ENCODE results near the gene LBHD2.
A peak's percentile ranks its signal among the peaks of the same experiment; 100 is the strongest.

The LBHD2 gene

GRCh38 chr14:103126088-103126872 lies 42.3 kb downstream of the LBHD2 start:
- peaks cover 38 to 42% of the 10 kb centered on the region in 2 experiments for H3K36me3 ChIP-seq (ENCODE audit: control insufficient read depth in 1 of 2, insufficient read depth in 2 of 2, low read depth in 1 of 2, low read length in 2 of 2)
- H4K8ac ChIP-seq (ENCODE audit: low read length), result no peak overlapping the region
- no peaks in the 10 kb centered on the region for H3K9me3 ChIP-seq (ENCODE audit: control insufficient read depth, low read length)
- peak overlapping the region; percentile 84 for H3K9ac ChIP-seq (ENCODE audit: low read length)
- H3K18ac ChIP-seq (ENCODE audit: low read depth in 1 of 2, low read length in 2 of 2), result peak overlapping the region; percentile 30 to 43
- H2AFZ ChIP-seq (ENCODE audit: low read depth, low read length), result no peak overlapping the region
- no peak overlapping the region for H3K27ac ChIP-seq (ENCODE audit: low read length, poor library complexity, severe bottlenecking)
- H2BK12ac ChIP-seq (ENCODE audit: low read length in 2 of 2), result no peak overlapping the region
- WGBS, result 79% methylated on average over 22 of the region's 22 CpGs
- DNase-seq, result no peak
- H3K4me1 ChIP-seq (ENCODE audit: control insufficient read depth, insufficient read depth, low read depth, low read length), result peaks cover 96% of the 10 kb centered on the region
- peak overlapping the region; percentile 41 for H2AK5ac ChIP-seq (ENCODE audit: low read length, severe bottlenecking)
- H3K4ac ChIP-seq (ENCODE audit: low read depth in 1 of 2, low read length in 2 of 2), result no peak overlapping the region
- H4K91ac ChIP-seq (ENCODE audit: low read length), result no peak overlapping the region
- peak overlapping the region; percentile 60 for H3K4me2 ChIP-seq (ENCODE audit: low read length, poor library complexity, severe bottlenecking)
- no peaks in the 10 kb centered on the region for H3K27me3 ChIP-seq (ENCODE audit: control insufficient read depth in 1 of 2, insufficient read depth in 1 of 2, low read length in 2 of 2)
- no peak overlapping the region for H3K14ac ChIP-seq (ENCODE audit: low read length in 2 of 2)
- H2BK5ac ChIP-seq (ENCODE audit: low read depth, low read length, poor library complexity, severe bottlenecking), result no peak overlapping the region
- H3K4me3 ChIP-seq (ENCODE audit: insufficient read depth in 1 of 2, low read depth in 1 of 2, low read length in 2 of 2), result peak overlapping the region; percentile 32 to 91
- no peak overlapping the region for H3K23ac ChIP-seq (ENCODE audit: low read length in 2 of 2)
- H3K79me1 ChIP-seq (replicated peaks; ENCODE audit: low read length, poor library complexity, severe bottlenecking), result peaks cover 15% of the 10 kb centered on the region
- H2BK15ac ChIP-seq (ENCODE audit: low read depth, poor library complexity, severe bottlenecking), result peak overlapping the region; percentile 20
- H2BK120ac ChIP-seq (ENCODE audit: low read depth, low read length), result no peak overlapping the region

DNA sequence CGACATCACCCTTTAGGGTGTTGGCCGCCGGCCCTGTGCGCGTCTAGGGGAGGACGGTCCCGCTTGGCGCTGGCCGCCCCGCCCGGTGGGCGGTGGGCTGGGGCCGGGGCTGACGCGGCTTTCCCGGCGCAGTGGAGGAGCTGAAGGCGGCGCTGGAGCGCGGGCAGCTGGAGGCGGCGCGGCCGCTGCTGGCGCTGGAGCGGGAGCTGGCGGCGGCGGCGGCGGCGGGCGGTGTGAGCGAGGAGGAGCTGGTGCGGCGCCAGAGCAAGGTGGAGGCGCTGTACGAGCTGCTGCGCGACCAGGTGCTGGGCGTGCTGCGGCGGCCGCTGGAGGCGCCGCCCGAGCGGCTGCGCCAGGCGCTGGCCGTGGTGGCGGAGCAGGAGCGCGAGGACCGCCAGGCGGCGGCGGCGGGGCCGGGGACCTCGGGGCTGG lies 42.9 kb downstream of the LBHD2 start:
- Histone ChIP-seq H3K79me1 (replicated peaks; ENCODE audit: low read length, poor library complexity, severe bottlenecking) (peaks cover 16% of the 10 kb centered on the region), H3K27me3 (ENCODE audit: control insufficient read depth in 1 of 2, insufficient read depth in 1 of 2, low read length in 2 of 2) (no peaks in the 10 kb centered on the region), H2BK12ac (ENCODE audit: low read length in 2 of 2) (no peak overlapping the region), H2AFZ (ENCODE audit: low read depth, low read length) (no peak overlapping the region), H2AK5ac (ENCODE audit: low read length, severe bottlenecking) (peak overlapping the region; percentile 28), H2BK5ac (ENCODE audit: low read depth, low read length, poor library complexity, severe bottlenecking) (no peak overlapping the region), H3K14ac (ENCODE audit: low read length in 2 of 2) (no peak overlapping the region), H2BK15ac (ENCODE audit: low read depth, poor library complexity, severe bottlenecking) (peak overlapping the region; percentile 20), H2BK120ac (ENCODE audit: low read depth, low read length) (no peak overlapping the region), H3K23ac (ENCODE audit: low read length in 2 of 2) (no peak overlapping the region), H3K4me2 (ENCODE audit: low read length, poor library complexity, severe bottlenecking) (peak overlapping the region; percentile 60), H4K8ac (ENCODE audit: low read length) (no peak overlapping the region), H3K36me3 (ENCODE audit: control insufficient read depth in 1 of 2, insufficient read depth in 2 of 2, low read depth in 1 of 2, low read length in 2 of 2) (peaks cover 44 to 49% of the 10 kb centered on the region in 2 experiments), H3K9me3 (ENCODE audit: control insufficient read depth, low read length) (no peaks in the 10 kb centered on the region), H3K18ac (ENCODE audit: low read depth in 1 of 2, low read length in 2 of 2) (peak overlapping the region; percentile 30 to 43), H3K27ac (ENCODE audit: low read length, poor library complexity, severe bottlenecking) (no peak overlapping the region), H3K4me3 (ENCODE audit: insufficient read depth in 1 of 2, low read depth in 1 of 2, low read length in 2 of 2) (peak overlapping the region; percentile 32 to 91), H3K4me1 (ENCODE audit: control insufficient read depth, insufficient read depth, low read depth, low read length) (peaks cover 96% of the 10 kb centered on the region), H3K9ac (ENCODE audit: low read length) (peak overlapping the region; percentile 84), H3K4ac (ENCODE audit: low read depth in 1 of 2, low read length in 2 of 2) (peak overlapping the region in 1 of 2 experiments; percentile 17), H4K91ac (ENCODE audit: low read length) (no peak overlapping the region)
- WGBS, result 5% methylated on average over 46 of the region's 62 CpGs
- no peak for DNase-seq

- H3K4me3 ChIP-seq (ENCODE audit: insufficient read depth in 1 of 2, low read depth in 1 of 2, low read length in 2 of 2), result peak overlapping the region; percentile 8 to 54
- H2AFZ ChIP-seq (ENCODE audit: low read depth, low read length), result no peak overlapping the region
- H3K9ac ChIP-seq (ENCODE audit: low read length), result peak overlapping the region; percentile 12
- no peak overlapping the region for H3K23ac ChIP-seq (ENCODE audit: low read length in 2 of 2)
- no peak overlapping the region for H2BK15ac ChIP-seq (ENCODE audit: low read depth, poor library complexity, severe bottlenecking)
- no peak overlapping the region for H4K8ac ChIP-seq (ENCODE audit: low read length)
- H2BK120ac ChIP-seq (ENCODE audit: low read depth, low read length), result no peak overlapping the region
- H2BK12ac ChIP-seq (ENCODE audit: low read length in 2 of 2), result no peak overlapping the region
- H2AK5ac ChIP-seq (ENCODE audit: low read length, severe bottlenecking), result peak overlapping the region; percentile 3
- peaks cover 49 to 50% of the 10 kb centered on the region in 2 experiments for H3K36me3 ChIP-seq (ENCODE audit: control insufficient read depth in 1 of 2, insufficient read depth in 2 of 2, low read depth in 1 of 2, low read length in 2 of 2)
- peak overlapping the region in 1 of 2 experiments; percentile 37 for H3K18ac ChIP-seq (ENCODE audit: low read depth in 1 of 2, low read length in 2 of 2)
- H3K4ac ChIP-seq (ENCODE audit: low read depth in 1 of 2, low read length in 2 of 2), result peak overlapping the region in 1 of 2 experiments; percentile 17
- 80% methylated on average over 24 of the region's 39 CpGs for WGBS
- no peak overlapping the region for H3K14ac ChIP-seq (ENCODE audit: low read length in 2 of 2)
- no peak overlapping the region for H4K91ac ChIP-seq (ENCODE audit: low read length)
- DNase-seq, result no peak
- H3K27ac ChIP-seq (ENCODE audit: low read length, poor library complexity, severe bottlenecking), result no peak overlapping the region
- H3K4me2 ChIP-seq (ENCODE audit: low read length, poor library complexity, severe bottlenecking), result peak overlapping the region; percentile 56
- no peaks in the 10 kb centered on the region for H3K9me3 ChIP-seq (ENCODE audit: control insufficient read depth, low read length)
- peaks cover 96% of the 10 kb centered on the region for H3K4me1 ChIP-seq (ENCODE audit: control insufficient read depth, insufficient read depth, low read depth, low read length)
- no peaks in the 10 kb centered on the region for H3K27me3 ChIP-seq (ENCODE audit: control insufficient read depth in 1 of 2, insufficient read depth in 1 of 2, low read length in 2 of 2)
- no peak overlapping the region for H2BK5ac ChIP-seq (ENCODE audit: low read depth, low read length, poor library complexity, severe bottlenecking)
- peaks cover 16% of the 10 kb centered on the region for H3K79me1 ChIP-seq (replicated peaks; ENCODE audit: low read length, poor library complexity, severe bottlenecking)
Measured at GRCh38 chr14:103127356-103127755, 43.3 kb downstream of the LBHD2 start.

GRCh38 chr14:103127861-103128598 lies 44.0 kb downstream of the LBHD2 start:
- Histone ChIP-seq H2BK15ac (ENCODE audit: low read depth, poor library complexity, severe bottlenecking) (no peak overlapping the region), H3K14ac (ENCODE audit: low read length in 2 of 2) (no peak overlapping the region), H2AFZ (ENCODE audit: low read depth, low read length) (no peak overlapping the region), H2AK5ac (ENCODE audit: low read length, severe bottlenecking) (peak overlapping the region; percentile 95), H3K27ac (ENCODE audit: low read length, poor library complexity, severe bottlenecking) (no peak overlapping the region), H2BK12ac (ENCODE audit: low read length in 2 of 2) (no peak overlapping the region), H3K4me1 (ENCODE audit: control insufficient read depth, insufficient read depth, low read depth, low read length) (peaks cover 96% of the 10 kb centered on the region), H3K23ac (ENCODE audit: low read length in 2 of 2) (no peak overlapping the region), H2BK5ac (ENCODE audit: low read depth, low read length, poor library complexity, severe bottlenecking) (no peak overlapping the region), H3K18ac (ENCODE audit: low read depth in 1 of 2, low read length in 2 of 2) (no peak overlapping the region), H3K27me3 (ENCODE audit: control insufficient read depth in 1 of 2, insufficient read depth in 1 of 2, low read length in 2 of 2) (no peaks in the 10 kb centered on the region), H3K9ac (ENCODE audit: low read length) (peak overlapping the region; percentile 12), H3K4ac (ENCODE audit: low read depth in 1 of 2, low read length in 2 of 2) (no peak overlapping the region), H3K9me3 (ENCODE audit: control insufficient read depth, low read length) (no peaks in the 10 kb centered on the region), H3K79me1 (replicated peaks; ENCODE audit: low read length, poor library complexity, severe bottlenecking) (peaks cover 16% of the 10 kb centered on the region), H3K36me3 (ENCODE audit: control insufficient read depth in 1 of 2, insufficient read depth in 2 of 2, low read depth in 1 of 2, low read length in 2 of 2) (peaks cover 56 to 57% of the 10 kb centered on the region in 2 experiments), H4K8ac (ENCODE audit: low read length) (no peak overlapping the region), H3K4me3 (ENCODE audit: insufficient read depth in 1 of 2, low read depth in 1 of 2, low read length in 2 of 2) (peak overlapping the region in 1 of 2 experiments; percentile 54), H3K4me2 (ENCODE audit: low read length, poor library complexity, severe bottlenecking) (peak overlapping the region; percentile 4), H2BK120ac (ENCODE audit: low read depth, low read length) (no peak overlapping the region), H4K91ac (ENCODE audit: low read length) (no peak overlapping the region)
- 97% methylated on average over 16 of the region's 16 CpGs for WGBS
- DNase-seq, result no peak

Data from mesenchymal stem cell (in vitro differentiated cells and primary cell).